Measurements from ENCODE around the gene FCSK. TPM values are rescaled to one million over a fixed set of nuclear protein-coding genes. Genes with fewer than 3 reads are reported as not detected.
"Not testable (repeated sequence)": the region's sequence is repeated elsewhere in the genome, so short reads cannot be mapped to it uniquely, and the experiment has no call there.

The FCSK gene
- total RNA-seq, 2 experiments from 2014 or later = 8.7 to 9.6 TPM

DNA sequence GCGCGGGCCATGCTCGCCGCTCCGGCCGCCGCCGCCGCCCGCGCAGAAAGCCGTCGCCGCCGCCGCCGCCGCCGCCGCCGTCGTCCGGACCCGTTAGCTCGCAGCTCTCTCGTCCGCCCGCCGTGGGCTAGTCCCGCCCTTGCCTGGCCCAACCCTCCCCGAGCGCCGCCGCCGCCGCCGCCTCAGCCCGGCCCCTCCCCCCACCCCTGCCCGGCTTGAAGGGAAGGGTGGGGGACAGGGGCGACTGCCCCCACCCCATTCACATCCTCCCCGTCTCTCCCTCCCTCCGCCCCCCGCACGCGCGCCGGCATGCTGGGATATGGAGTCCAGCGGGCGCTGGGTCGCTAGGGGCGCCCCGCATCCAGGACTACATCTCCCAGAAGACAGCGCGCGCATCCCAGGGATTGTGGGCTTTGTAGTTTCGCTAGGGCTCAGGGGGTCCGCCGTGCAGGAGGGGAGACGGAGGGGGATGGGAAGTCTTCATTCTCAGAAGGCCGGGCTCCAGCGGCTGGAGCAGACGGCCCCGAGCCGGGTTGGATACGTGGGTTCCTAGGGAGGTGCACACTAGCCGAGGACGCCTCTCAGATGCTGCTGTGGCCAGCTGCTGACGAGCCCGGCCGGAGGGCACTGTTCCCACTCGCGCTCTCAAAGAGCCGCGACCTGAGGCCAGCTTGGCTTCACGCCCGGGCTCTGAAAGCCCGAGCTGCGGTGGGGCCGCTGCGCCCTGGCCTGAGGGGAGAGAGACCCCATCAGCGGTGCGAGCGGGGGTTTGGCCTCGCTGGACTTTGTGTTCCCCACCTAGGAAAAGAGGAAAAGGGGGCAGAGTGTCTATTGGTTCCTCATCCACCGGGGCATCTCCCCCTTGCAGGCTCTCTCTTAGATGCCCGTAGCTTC lies 15.2 kb upstream of the FCSK start, which contains the start of gene ST3GAL2:
TSS of gene ST3GAL2 (minus strand) at position 132 of the 894 bp plus-strand sequence. CDS start 40,570 bp downstream, outside the sequence.
- peak; percentile 94 for DNase-seq
- H3K27me3 Mint-ChIP-seq = no peaks in the 10 kb centered on the region
- H3K9me3 Mint-ChIP-seq = no peaks in the 10 kb centered on the region
- peak within 1 kb of the TSS; percentile 81 for H3K27ac Mint-ChIP-seq
- H3K4me3 Mint-ChIP-seq = peak within 1 kb of the TSS; percentile 96
- H3K36me3 Mint-ChIP-seq = peaks cover 2% of the 10 kb centered on the region
- H3K4me1 Mint-ChIP-seq = peaks cover 30% of the 10 kb centered on the region

DNA sequence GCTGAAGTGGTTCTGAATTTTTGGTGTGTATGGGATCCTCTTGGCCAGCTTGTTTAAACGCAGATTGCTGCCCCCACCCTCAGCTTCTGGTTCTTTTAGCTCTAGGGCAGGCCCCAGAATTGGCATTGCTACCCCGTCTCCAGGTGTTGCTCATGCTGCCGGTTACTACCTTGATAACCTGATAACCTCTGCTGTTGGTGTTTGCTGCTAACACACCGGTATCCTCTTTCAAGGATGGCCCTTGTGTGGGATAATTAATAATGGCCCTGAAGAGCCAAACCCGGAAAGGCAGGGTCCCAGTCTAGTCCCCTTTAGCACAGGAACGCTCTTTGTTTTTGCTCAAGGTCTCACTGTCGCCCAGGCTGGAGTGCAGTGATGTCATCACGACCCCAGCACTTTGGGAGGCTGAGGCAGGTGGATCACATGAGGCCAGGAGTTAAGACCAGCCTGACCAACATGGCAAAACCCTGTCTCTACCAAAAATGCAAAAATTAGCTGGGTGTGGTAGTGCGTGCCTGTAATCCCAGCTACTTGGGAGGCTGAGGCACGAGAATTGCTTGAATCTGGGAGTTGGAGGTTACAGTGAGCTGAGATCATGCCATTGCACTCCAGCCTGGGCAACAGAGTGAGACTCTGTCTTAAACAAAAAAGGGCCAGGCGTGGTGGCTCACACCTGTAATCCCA lies 14.2 kb upstream of the FCSK start:
- Mint-ChIP-seq H3K27me3 (no peaks in the 10 kb centered on the region), H3K27ac (no peak overlapping the region), H3K4me3 (peak overlapping the region; percentile 89), H3K36me3 (peaks cover 2% of the 10 kb centered on the region), H3K9me3 (no peaks in the 10 kb centered on the region), H3K4me1 (peaks cover 25% of the 10 kb centered on the region)
- DNase-seq = no peak

DNA sequence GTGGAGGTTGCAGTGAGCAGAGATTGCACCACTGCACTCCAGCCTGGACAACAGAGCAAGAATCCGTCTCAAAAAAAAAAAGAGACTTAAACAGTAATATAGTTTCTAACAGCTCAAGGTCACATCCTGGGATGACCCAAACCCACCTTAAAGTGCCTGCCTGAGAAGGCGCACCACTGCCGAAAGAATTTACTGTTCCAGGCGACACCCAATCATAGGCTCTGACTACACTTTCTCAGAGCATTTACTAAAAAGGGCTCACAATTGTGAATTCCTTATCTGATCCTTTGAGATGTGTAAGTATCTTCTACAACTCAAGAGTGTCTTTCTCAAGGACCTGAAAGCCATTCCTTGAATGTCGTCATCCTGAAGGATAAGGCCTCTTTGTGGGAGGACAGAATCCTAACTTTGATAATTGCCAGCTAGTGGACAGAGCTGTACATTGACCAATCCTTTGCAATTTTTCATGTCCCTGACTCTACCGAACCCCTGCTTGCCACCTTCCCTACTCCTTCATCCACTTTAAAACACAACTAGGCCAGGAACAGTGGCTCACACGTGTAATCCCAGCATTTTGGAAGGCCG lies 12.9 kb upstream of the FCSK start:
- Mint-ChIP-seq H3K4me1 (peaks cover 18% of the 10 kb centered on the region), H3K27ac (no peak overlapping the region), H3K4me3 (no peak overlapping the region), H3K9me3 (no peaks in the 10 kb centered on the region), H3K27me3 (no peaks in the 10 kb centered on the region), H3K36me3 (peaks cover 2% of the 10 kb centered on the region)
- no peak for DNase-seq

DNA sequence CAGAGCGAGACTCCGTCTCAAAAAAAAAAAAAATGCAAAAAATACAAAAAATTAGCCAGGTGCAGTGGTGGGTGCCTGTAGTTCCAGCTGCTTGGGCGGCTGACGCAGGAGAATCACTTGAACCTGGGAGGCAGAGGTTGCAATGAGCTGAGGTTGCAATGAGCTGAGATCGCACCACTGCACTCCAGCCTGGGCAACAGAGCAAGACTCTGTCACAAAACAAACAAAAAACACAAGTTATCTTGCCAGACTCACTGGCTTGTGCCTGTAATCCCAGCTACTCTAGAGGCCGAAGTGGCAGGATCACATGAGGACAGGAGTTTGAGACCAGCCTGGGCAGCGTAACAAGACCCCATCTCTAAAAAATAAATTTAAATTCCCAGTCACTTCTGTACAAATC lies 12.1 kb upstream of the FCSK start:
- Mint-ChIP-seq H3K27ac (no peak overlapping the region), H3K27me3 (no peaks in the 10 kb centered on the region), H3K4me1 (peaks cover 10% of the 10 kb centered on the region), H3K9me3 (no peaks in the 10 kb centered on the region), H3K36me3 (peaks cover 2% of the 10 kb centered on the region), H3K4me3 (no peak overlapping the region)
- no peak for DNase-seq

- Mint-ChIP-seq H3K27ac (no peak overlapping the region), H3K4me3 (no peak overlapping the region), H3K27me3 (no peaks in the 10 kb centered on the region), H3K4me1 (peaks cover 2% of the 10 kb centered on the region), H3K36me3 (no peaks in the 10 kb centered on the region), H3K9me3 (no peaks in the 10 kb centered on the region)
- DNase-seq = no peak
These were observed 9.9 kb upstream of the FCSK start for GRCh38 chr16:70444249-70445063.

DNA sequence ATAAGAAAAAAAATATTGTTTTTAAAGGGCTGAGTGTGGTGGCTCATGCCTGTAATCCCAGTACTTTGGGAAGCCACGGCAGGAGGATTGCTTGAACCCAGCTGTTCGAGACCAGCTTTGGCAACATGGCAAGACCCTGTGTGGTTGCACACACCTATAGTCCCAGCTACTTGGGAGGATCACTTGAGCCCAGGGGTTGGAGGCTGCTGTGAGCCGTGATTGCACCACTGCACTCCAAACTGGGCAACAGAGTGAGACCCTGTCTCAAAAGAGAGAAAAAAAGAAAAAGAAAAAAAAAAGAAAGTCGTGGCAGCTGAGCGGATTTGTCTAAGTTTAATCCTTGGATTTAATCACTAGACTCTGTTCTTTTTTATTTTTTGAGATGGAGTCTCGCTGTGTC lies 6.3 kb upstream of the FCSK start:
- Mint-ChIP-seq H3K27ac (no peak overlapping the region), H3K36me3 (no peaks in the 10 kb centered on the region), H3K27me3 (no peaks in the 10 kb centered on the region), H3K4me3 (no peak overlapping the region), H3K4me1 (peaks cover 7% of the 10 kb centered on the region), H3K9me3 (no peaks in the 10 kb centered on the region)
- DNase-seq = no peak

- H3K9me3 Mint-ChIP-seq, DNase-seq, H3K4me3 Mint-ChIP-seq, H3K27me3 Mint-ChIP-seq, H3K27ac Mint-ChIP-seq, H3K36me3 Mint-ChIP-seq: not testable (repeated sequence)
- H3K4me1 Mint-ChIP-seq = peaks cover 16% of the 10 kb centered on the region
These were observed 4.0 kb upstream of the FCSK start for GRCh38 chr16:70450142-70451003.

DNA sequence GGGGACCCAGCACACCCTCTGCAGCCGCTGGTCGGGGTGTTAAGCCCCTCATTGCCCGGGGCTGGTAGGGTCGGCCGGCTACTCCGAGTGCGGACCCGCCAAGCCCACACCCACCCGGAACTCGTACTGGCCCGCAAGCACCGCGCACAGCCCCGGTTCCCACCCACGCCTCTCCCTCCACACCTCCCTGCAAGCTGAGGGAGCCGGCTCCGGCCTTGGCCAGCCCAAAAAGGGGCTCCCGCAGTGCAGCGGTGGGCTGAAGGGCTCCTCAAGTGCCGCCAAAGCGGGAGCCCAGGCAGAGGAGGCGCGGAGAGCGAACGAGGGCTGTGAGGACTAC lies 3.4 kb upstream of the FCSK start:
- H3K4me1 Mint-ChIP-seq = peaks cover 16% of the 10 kb centered on the region
- not testable (repeated sequence) for H3K4me3 Mint-ChIP-seq, H3K9me3 Mint-ChIP-seq, H3K27ac Mint-ChIP-seq, H3K27me3 Mint-ChIP-seq, H3K36me3 Mint-ChIP-seq, DNase-seq

- H3K9me3 Mint-ChIP-seq = no peaks in the 10 kb centered on the region
- no peaks in the 10 kb centered on the region for H3K27me3 Mint-ChIP-seq
- peak overlapping the region; percentile 87 for H3K4me3 Mint-ChIP-seq
- peaks cover 16% of the 10 kb centered on the region for H3K4me1 Mint-ChIP-seq
- no peaks in the 10 kb centered on the region for H3K36me3 Mint-ChIP-seq
- no peak for DNase-seq
- peak overlapping the region; percentile 92 for H3K27ac Mint-ChIP-seq
These were observed 1.1 kb upstream of the FCSK start for GRCh38 chr16:70453117-70453891.

DNA sequence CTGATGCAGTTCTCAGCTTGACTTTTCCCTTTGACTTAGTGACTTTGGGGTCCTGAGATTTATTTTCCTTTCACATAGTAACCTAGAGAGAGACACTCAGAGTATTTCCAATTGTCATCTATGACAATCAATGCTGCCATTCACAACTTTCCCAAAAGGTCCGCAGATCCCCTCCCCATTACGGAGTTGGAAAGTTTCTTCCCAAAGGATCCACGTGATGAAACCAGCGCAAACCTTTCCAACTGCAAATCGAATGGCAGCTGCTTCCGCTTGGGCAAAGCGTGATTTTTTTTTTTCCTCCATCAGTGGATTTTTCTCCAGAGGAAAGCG lies 538 bp upstream of the FCSK start:
- DNase-seq = no peak
- Mint-ChIP-seq H3K27ac (peak overlapping the region; percentile 92), H3K4me3 (peak overlapping the region; percentile 87), H3K9me3 (no peaks in the 10 kb centered on the region), H3K4me1 (peaks cover 16% of the 10 kb centered on the region), H3K36me3 (no peaks in the 10 kb centered on the region), H3K27me3 (no peaks in the 10 kb centered on the region)

GRCh38 chr16:70455910-70456309 lies 1.5 kb downstream of the FCSK start:
- Mint-ChIP-seq H3K27ac (no peak overlapping the region), H3K9me3 (no peaks in the 10 kb centered on the region), H3K27me3 (no peaks in the 10 kb centered on the region), H3K4me1 (peaks cover 10% of the 10 kb centered on the region), H3K4me3 (peak overlapping the region; percentile 87), H3K36me3 (no peaks in the 10 kb centered on the region)
- DNase-seq = no peak

DNA sequence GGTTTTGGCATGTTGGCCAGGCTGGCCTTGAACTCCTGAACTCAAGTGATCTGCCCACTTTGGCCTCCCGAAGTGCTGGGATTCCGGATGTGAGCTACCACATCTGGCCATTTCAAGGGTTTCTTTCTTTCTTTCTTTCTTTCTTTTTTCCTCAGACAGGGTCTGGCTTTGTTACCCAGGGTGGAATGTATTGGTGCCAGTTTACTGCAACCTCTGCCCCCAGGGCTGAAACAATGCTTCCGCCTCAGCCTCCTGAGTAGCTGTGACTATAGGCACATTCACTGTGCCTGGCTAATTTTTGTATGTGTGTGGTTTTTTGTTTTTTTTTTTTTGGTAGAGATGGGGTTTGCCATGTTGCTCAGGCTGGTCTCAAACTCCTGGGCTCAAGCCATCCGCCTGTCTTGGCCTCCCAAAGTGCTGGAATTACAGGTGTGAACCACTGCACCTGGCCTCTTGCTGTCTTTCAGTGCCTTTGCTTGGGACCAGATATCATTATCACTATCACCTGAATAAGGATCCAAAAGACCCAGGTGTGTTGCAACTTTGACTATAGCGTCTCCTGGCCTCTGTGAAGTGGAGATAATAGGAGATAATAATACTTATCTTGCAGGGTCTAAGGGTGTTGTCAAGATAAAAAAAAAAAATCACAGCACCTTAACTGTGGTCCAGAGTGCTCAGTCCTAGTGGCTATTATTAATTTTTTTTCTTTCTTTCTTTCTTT lies 3.2 kb downstream of the FCSK start:
- Mint-ChIP-seq H3K27me3 (no peaks in the 10 kb centered on the region), H3K4me1 (peaks cover 10% of the 10 kb centered on the region), H3K27ac (no peak overlapping the region), H3K4me3 (no peak overlapping the region), H3K36me3 (no peaks in the 10 kb centered on the region), H3K9me3 (no peaks in the 10 kb centered on the region)
- DNase-seq = no peak

DNA sequence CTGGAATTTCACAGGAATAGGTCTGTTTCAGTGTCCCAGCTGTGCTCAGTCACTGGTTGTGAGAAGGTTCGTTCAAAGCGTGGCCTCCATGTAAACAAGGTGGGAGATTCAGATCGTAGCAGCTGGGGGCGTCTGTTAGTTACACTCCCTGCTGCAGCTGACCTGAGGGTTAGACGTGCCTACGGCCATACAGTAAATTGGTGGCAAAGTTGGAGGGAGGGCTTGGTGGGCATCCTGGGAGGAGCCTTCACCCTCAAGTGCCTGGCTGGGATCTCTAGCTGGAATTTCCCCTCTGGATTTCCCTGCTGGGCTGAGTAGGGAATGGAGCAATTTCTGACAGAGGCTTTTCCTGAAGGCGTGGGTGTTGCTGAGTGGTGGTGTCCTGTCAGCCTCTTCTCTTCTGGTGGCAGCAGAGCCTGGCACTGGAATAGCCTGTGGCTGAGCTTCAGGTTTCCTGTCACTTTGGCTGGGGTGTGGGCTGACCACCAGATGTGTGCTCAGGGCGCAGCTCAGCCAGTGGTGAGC lies 6.4 kb downstream of the FCSK start:
- no peak overlapping the region for H3K4me3 Mint-ChIP-seq
- H3K4me1 Mint-ChIP-seq = no peaks in the 10 kb centered on the region
- H3K27me3 Mint-ChIP-seq = no peaks in the 10 kb centered on the region
- no peaks in the 10 kb centered on the region for H3K36me3 Mint-ChIP-seq
- DNase-seq = no peak
- no peaks in the 10 kb centered on the region for H3K9me3 Mint-ChIP-seq
- H3K27ac Mint-ChIP-seq = no peak overlapping the region

All from activated naive CD8-positive, alpha-beta T cell treated with anti-CD3 and anti-CD28 coated beads for 36 hours (primary cell).